Heart left ventricle (tissue), 16 donors: ENCODE results near the gene ARHGAP8. TPM values are rescaled to one million over a fixed set of nuclear protein-coding genes. Genes with fewer than 3 reads are reported as not detected.

Experiments used
- ATAC-seq, 4 donors: fragments of 200-7000 bp; cut with Tn5 transposase; one replicate each; pipeline ENCODE4 v1.9.1; 2020 to 2022; ENCODE audit warnings: moderate library complexity in 4 of 4, mild to moderate bottlenecking in 3 of 4, moderate number of reproducible peaks in 1 of 4
- DNase-seq, 5 donors: peaks; one replicate each; pipeline ENCODE4 v3.0.0-alpha.2; 2020
- H3K27ac ChIP-seq, 12 donors: fragments of 200-600 bp; sonication (generic) in 4 of 12; one replicate each; pipeline versions ENCODE4 v1.5.0 to v1.8.0; 2016 to 2022; ENCODE audit warnings: mild to moderate bottlenecking in 2 of 12
- H3K27me3 ChIP-seq, 9 donors: fragments of 200-600 bp; sonication (generic) in 2 of 9; one replicate each; pipeline versions ENCODE4 v1.5.1 to v1.8.0; 2016 to 2022; ENCODE audit warnings: mild to moderate bottlenecking in 3 of 9
- H3K36me3 ChIP-seq, 9 donors: fragments of 200-600 bp; sonication (generic) in 2 of 9; one replicate each; pipeline versions ENCODE4 v1.5.0 to v1.8.0; 2018 to 2022; ENCODE audit warnings: mild to moderate bottlenecking in 2 of 9
- H3K4me1 ChIP-seq, 12 donors: fragments of 200-600 bp; sonication (generic) in 4 of 12; one replicate each; pipeline versions ENCODE4 v1.5.0 to v1.8.0; 2016 to 2022; ENCODE audit warnings: mild to moderate bottlenecking in 3 of 12
- H3K4me3 ChIP-seq, 12 donors: fragments of 200-600 bp; sonication (generic) in 4 of 12; one replicate each; pipeline versions ENCODE4 v1.5.0 to v1.8.0; 2017 to 2022; ENCODE audit warnings: mild to moderate bottlenecking in 9 of 12, moderate library complexity in 4 of 12
- H3K9me3 ChIP-seq, 12 donors: fragments of 200-600 bp; sonication (generic) in 4 of 12; one replicate each; pipeline versions ENCODE4 v1.5.0 to v1.8.0; 2016 to 2022; ENCODE audit warnings: mild to moderate bottlenecking in 1 of 12
- POLR2A ChIP-seq, 2 donors: fragments of 450-650 bp; IDR thresholded peaks; one replicate each; pipeline ENCODE4 v1.6.1; 2017; ENCODE audit warnings: antibody characterized with exemption in 2 of 2, mild to moderate bottlenecking in 2 of 2, moderate library complexity in 2 of 2
- WGBS, 4 donors: extraction: QIAGEN DNeasy Blood & Tissue Kit in 2 of 4; methylation state at CpG; one replicate each; pipeline versions ENCODE4 v1.1.5 to v1.1.7; 2013 to 2018; 5-methylcytosine and 5-hydroxymethylcytosine counted together
- intact Hi-C, 10 donors: fragments of 100-400 bp; cut with DNase I; formaldehyde crosslinking; loops; one replicate each; pipeline versions ENCODE4 v1.11.1 to v1.14.2; 2022
- polyA plus RNA-seq, 2 donors: library from polyadenylated mRNA; stranded (reverse); fragments of 200-250 nt; gene quantifications; one replicate each; pipeline ENCODE4 v1.2.3, GENCODE V29; 2013
- total RNA-seq, 9 donors: library from RNA; depleted of rRNA in 2 of 9; stranded (reverse); fragments of >200 nt in 2 of 9; fragmentation: NEBNext Ultra II Directional in 3 of 9; extraction: Animal tissue kit (Norgen Biotek cat#: 25700) in 3 of 9; gene quantifications; one replicate each; pipeline versions ENCODE4 v1.1.0 to v1.2.4, GENCODE V29; 2016 to 2023
- TF ChIP-seq, protein P1 (sequence below), 12 donors: fragments of 200-600 bp; sonication (generic) in 4 of 12; IDR thresholded peaks; one replicate each; pipeline versions ENCODE4 v1.5.0 to v1.8.0; 2018 to 2022; ENCODE audit warnings: antibody characterized with exemption in 12 of 12, mild to moderate bottlenecking in 5 of 12
- donor health status: ischemic (EF 13 %, LVEDD 7.1; RV severe dilation, severe dysfunction).
- donor health status: healthy with polysubstance abuse.
- donor health status: DM: no; HTN: yes; CAD: no.
- donor health status: DM: no; HTN: no; CAD: no.
- donor health status: ischemic (EF 25% LVEDD 6.9; RV normal size, moderate dysfunction).
- donor health status: ischemic (EF 25% LVEDD 5.7; RV mildly dilated, moderate dysfunction).
- donor health status: healthy.
- donor health status: DM: yes; HTN: yes; CAD: no.
- donor health status: ischemic (EF 35%, LVEDD 5.7; RV mildly dilated, moderate dysfunction).
- donor health status: nonischemic (EF 11% LVEDD 7.7; RV severe dilation, severe dysfunction).
- donor health status: DM: yes; HTN: yes; CAD: no.
- donor health status: PGD.
- donor health status: ischemic (EF 29% LVEDD 5.4; RV normal size, mild dysfunction).
- donor health status: nonischemic (EF 23%, LVEDD 6.1; RV moderate dilation, normal function).

Gene ARHGAP8
- total and polyA plus RNA-seq, 11 donors = 0.08 to 1.3 (median 0.23) TPM; not detected in 7

DNA sequence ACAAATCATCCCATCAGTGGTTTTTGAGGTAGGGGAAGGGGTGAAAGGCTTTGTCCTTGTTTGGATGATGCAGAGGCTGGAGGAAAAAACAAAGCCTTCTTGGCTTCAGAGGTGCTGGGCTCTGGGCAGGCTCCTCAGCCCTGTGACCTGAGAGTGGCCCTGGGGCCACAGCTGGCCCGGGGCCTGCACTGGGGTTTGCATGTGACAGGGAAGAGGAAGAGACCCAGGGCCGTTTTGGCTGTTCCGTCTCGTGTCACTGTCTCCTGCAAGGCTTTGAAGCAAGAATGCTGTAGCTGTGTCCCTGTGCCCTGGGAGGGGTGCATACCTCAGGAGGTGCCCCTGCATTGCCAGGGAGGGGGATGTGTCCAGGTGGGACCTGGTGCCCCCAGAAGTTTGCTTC, 12.6 kb downstream of the ARHGAP8 start:
- intact Hi-C loops = no loop called here
- peaks cover 0 to 3% (median 0%) of the 10 kb centered on the region in 9 donors for H3K27me3 ChIP-seq
- DNase-seq (no peak), ATAC-seq (peak in 1 of 4 donors; percentile 36)
- peaks cover 0 to 5% (median 0%) of the 10 kb centered on the region in 12 donors for H3K9me3 ChIP-seq
- no peaks in the 10 kb centered on the region for H3K36me3 ChIP-seq
- H3K27ac ChIP-seq = no peak overlapping the region
- H3K4me3 ChIP-seq = no peak overlapping the region
- 33 to 45% (median 39%) methylated on average over 1 to 4 of the region's 4 CpGs for WGBS, 4 donors
- no peaks in the 10 kb centered on the region for H3K4me1 ChIP-seq
- TF ChIP-seq, protein P1, sequence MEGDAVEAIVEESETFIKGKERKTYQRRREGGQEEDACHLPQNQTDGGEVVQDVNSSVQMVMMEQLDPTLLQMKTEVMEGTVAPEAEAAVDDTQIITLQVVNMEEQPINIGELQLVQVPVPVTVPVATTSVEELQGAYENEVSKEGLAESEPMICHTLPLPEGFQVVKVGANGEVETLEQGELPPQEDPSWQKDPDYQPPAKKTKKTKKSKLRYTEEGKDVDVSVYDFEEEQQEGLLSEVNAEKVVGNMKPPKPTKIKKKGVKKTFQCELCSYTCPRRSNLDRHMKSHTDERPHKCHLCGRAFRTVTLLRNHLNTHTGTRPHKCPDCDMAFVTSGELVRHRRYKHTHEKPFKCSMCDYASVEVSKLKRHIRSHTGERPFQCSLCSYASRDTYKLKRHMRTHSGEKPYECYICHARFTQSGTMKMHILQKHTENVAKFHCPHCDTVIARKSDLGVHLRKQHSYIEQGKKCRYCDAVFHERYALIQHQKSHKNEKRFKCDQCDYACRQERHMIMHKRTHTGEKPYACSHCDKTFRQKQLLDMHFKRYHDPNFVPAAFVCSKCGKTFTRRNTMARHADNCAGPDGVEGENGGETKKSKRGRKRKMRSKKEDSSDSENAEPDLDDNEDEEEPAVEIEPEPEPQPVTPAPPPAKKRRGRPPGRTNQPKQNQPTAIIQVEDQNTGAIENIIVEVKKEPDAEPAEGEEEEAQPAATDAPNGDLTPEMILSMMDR (IDR thresholded peaks at IDR 0.05) = no peak

DNA sequence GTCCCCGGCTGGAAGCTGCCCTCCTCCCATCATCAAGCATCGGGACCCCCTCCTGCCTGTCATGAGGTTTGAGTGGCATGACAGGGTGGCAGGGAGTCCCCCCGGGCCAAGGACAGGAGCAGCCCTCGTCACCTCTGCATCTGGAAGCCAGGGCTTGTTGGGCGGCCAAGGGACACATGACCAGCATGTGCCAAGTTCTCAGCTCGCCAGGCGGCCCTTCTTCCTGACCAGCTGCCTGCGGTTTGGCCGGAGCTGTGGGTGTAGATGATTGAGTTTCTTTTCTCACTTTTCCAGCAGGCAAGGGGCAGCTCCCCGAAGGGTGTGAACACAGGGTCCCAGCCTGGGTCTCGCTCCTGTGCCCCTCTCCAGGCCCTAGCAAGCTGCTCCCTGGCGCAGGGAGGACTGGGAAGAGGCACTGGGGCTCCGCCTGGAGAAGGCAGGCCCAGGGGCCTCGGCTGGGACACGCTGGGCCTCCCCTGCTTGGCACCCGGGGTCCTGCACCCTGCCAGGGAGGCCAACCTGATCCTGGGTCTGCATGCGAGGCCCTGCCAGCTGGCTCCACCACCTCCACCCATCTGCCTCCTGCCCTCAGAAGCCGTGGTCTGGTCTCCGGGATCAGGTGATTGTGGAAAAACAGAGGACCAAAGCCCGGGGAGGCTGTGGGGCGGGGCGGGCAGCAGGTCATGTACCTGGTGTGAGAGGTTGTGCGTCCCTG, 13.4 kb downstream of the ARHGAP8 start:
- H3K36me3 ChIP-seq = no peaks in the 10 kb centered on the region
- TF ChIP-seq, protein P1 (IDR thresholded peaks at IDR 0.05) = no peak
- TF ChIP-seq POLR2A (IDR thresholded peaks at IDR 0.05) = no peak
- no peak overlapping the region for H3K4me3 ChIP-seq
- ATAC-seq (no peak), DNase-seq (no peak)
- H3K4me1 ChIP-seq = no peaks in the 10 kb centered on the region
- no peak overlapping the region for H3K27ac ChIP-seq
- intact Hi-C loops = no loop called here
- peaks cover 0 to 5% (median 0%) of the 10 kb centered on the region in 12 donors for H3K9me3 ChIP-seq
- peaks cover 0 to 3% (median 0%) of the 10 kb centered on the region in 9 donors for H3K27me3 ChIP-seq
- 66 to 74% (median 70%) methylated on average over 15 to 23 of the region's 23 CpGs for WGBS, 4 donors

DNA sequence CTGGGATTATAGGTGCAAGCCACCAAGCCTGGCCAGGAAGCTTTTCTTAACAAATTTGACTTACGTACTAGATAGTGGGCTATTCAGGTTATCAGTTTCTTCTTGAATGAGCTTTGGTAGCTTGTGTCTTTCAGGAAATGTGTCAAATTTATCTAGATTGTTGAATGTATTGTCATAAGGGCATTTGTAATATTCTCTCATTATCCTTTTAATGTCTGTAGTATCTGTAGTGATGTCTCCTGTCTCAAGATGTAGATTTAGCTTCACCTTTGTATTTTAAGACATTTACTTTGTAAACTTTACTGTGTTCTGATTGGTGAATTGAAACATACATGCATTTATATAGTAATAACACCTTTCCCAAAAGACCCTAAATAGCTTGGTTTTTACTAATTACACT, 20.7 kb downstream of the ARHGAP8 start:
- intact Hi-C loops = no loop called here
- TF ChIP-seq, protein P1 (IDR thresholded peaks at IDR 0.05) = no peak
- no peak for TF ChIP-seq POLR2A (IDR thresholded peaks at IDR 0.05)
- Histone ChIP-seq H3K9me3 (peaks cover 0 to 26% (median 14%) of the 10 kb centered on the region in 12 donors), H3K4me1 (no peaks in the 10 kb centered on the region), H3K4me3 (no peak overlapping the region), H3K27me3 (peaks cover 0 to 2% (median 0%) of the 10 kb centered on the region in 9 donors), H3K36me3 (no peaks in the 10 kb centered on the region), H3K27ac (no peak overlapping the region)
- WGBS, 4 donors = 88 to 96% (median 92%) methylated on average over 1 of the region's 1 CpG
- DNase-seq (no peak), ATAC-seq (no peak)

DNA sequence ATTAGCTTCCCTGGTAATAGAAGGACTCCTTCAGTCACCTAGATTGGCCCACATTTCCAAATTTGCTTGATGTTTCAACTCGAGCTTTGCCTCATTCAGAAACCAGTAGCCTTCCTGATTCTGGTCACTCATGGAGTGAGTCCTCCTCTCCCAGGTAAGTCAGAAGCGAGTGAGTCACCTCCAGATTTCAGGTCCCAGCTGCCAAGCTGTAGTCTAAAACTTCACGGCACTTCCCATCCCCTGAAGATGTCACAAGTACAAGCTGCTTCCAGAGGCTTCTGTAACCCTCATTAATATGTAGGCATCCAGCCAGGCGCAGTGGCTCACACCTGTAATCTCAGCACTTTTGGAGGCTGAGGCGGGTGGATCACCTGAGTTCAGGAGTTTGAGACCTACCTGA, 23.5 kb downstream of the ARHGAP8 start:
- Histone ChIP-seq H3K36me3 (no peaks in the 10 kb centered on the region), H3K27ac (no peak overlapping the region), H3K4me1 (no peaks in the 10 kb centered on the region), H3K4me3 (no peak overlapping the region), H3K9me3 (peaks cover 0 to 21% (median 14%) of the 10 kb centered on the region in 12 donors), H3K27me3 (peaks cover 0 to 2% (median 0%) of the 10 kb centered on the region in 9 donors)
- no peak for ATAC-seq
- intact Hi-C loops = no loop called here
- WGBS, 4 donors = 84 to 92% (median 90%) methylated on average over 5 of the region's 5 CpGs
- no peak for DNase-seq
- no peak for TF ChIP-seq POLR2A (IDR thresholded peaks at IDR 0.05)
- TF ChIP-seq, protein P1 (IDR thresholded peaks at IDR 0.05) = no peak
